ENCODE data around the gene CTSO. TPM values are rescaled to one million over a fixed set of nuclear protein-coding genes. Genes with fewer than 3 reads are reported as not detected.

The CTSO gene, protein sequence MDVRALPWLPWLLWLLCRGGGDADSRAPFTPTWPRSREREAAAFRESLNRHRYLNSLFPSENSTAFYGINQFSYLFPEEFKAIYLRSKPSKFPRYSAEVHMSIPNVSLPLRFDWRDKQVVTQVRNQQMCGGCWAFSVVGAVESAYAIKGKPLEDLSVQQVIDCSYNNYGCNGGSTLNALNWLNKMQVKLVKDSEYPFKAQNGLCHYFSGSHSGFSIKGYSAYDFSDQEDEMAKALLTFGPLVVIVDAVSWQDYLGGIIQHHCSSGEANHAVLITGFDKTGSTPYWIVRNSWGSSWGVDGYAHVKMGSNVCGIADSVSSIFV
- 10 to 100 TPM; 16.0 to 23.5 (median 20.5) TPM for total RNA-seq

DNA sequence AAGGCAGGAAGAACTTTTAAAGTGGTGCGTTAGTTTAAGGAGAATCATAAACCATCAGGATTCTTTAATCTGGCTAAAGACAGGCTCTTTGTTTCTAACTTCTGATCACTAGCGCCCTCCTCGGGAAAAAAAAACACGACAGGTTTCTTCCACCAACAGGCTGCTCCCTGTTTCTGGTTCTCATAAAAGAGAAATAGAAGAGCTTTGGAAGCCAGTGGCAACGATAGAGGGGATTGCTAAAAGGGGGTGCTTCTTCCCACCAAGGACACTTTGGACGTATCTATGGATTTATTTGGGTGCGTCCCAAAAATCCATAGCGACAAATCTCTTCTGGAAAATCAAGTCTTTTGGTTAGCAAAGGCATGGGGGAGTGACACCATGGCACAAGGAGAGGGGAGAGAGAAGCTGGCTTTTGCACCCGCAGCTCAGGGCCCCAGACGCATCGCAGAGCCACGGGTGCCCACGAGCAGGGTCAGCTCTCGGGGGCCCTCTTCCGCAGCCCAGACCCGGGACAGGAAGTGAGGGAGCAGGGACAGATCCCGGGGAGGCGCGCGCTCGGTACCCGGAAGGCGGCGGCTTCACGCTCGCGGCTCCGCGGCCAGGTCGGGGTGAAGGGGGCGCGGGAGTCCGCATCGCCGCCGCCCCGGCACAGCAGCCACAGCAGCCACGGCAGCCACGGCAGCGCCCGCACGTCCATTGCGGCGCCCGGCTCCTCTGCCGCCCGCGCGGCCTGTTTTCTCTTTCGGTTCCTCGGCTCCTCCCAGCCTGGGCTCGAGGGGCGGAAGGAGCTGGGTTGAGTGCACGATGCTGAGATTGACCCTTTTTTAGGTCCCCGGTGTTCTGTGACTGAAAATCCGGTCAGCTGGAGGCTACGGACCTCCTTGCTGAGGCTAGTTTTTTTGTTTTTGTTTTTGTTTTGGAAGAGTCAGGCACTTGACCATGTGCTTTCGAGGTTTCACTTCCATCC is at the start of gene CTSO:
Gene CTSO, minus strand, starts transcription at position 716 of the 967 bp plus-strand sequence. Its CDS starts 19 bp downstream, at position 697.
- TF ChIP-seq, protein P1, sequence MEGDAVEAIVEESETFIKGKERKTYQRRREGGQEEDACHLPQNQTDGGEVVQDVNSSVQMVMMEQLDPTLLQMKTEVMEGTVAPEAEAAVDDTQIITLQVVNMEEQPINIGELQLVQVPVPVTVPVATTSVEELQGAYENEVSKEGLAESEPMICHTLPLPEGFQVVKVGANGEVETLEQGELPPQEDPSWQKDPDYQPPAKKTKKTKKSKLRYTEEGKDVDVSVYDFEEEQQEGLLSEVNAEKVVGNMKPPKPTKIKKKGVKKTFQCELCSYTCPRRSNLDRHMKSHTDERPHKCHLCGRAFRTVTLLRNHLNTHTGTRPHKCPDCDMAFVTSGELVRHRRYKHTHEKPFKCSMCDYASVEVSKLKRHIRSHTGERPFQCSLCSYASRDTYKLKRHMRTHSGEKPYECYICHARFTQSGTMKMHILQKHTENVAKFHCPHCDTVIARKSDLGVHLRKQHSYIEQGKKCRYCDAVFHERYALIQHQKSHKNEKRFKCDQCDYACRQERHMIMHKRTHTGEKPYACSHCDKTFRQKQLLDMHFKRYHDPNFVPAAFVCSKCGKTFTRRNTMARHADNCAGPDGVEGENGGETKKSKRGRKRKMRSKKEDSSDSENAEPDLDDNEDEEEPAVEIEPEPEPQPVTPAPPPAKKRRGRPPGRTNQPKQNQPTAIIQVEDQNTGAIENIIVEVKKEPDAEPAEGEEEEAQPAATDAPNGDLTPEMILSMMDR (IDR thresholded peaks at IDR 0.05; ENCODE audit: low read depth) = no peak

DNA sequence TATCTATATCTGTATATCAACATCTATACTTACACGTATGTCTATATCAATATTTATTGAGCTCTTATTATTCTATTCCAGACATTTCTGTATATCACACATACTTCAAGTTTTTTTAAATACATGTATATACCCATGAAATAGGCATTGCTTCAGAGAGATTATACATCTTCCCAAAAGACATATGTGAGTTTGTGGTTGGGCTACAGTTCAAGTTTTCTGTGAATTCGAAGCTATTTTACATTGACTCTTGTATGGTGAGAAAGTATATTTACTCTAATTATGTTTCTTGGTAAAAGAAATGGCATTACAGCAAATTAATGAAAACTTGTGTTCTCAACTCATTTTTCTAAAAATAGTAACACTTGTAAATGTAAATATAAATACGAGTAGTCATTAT is 46.8 kb upstream of the CTSO start:
- TF ChIP-seq, protein P1 (IDR thresholded peaks at IDR 0.05; ENCODE audit: low read depth) = no peak

DNA sequence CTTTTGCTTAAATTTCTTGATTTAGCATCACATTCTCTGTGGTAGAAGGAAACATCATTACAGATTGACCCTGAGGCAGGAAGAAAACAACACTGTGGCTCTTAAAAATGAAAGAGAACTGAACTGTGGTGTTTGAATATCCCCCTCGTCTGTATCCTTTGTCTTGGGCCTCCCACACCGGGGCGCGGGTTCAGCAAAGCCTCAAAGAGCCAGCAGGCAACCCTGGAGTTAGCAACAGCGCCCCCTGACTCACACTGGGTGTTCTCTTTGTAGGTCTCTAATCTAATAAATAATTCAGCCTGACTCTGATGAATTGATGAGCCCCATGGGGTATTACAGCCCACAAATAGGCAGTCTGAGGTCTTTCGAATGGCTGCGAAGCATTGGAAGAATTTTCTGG is 46.1 kb upstream of the CTSO start:
- TF ChIP-seq, protein P1 (IDR thresholded peaks at IDR 0.05; ENCODE audit: low read depth) = no peak

DNA sequence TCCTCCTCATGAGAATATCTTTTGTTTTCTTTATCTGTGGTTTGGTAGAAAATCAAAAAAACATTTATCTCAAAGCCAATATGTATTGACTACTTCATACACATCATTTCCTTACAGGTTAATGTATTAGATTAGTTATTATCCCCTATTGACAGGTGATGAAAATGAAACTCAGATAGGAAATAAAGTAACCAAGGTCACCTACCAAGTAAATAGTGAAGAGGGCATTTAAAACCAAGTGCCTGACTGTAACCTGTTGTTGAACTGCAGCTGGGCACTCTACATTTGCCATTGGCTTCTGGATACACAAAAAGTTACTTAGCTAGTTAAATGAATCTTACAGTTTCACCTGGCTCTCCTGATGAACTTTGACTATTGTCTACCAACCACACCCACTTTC is 41.4 kb upstream of the CTSO start:
- TF ChIP-seq, protein P1 (IDR thresholded peaks at IDR 0.05; ENCODE audit: low read depth) = no peak

DNA sequence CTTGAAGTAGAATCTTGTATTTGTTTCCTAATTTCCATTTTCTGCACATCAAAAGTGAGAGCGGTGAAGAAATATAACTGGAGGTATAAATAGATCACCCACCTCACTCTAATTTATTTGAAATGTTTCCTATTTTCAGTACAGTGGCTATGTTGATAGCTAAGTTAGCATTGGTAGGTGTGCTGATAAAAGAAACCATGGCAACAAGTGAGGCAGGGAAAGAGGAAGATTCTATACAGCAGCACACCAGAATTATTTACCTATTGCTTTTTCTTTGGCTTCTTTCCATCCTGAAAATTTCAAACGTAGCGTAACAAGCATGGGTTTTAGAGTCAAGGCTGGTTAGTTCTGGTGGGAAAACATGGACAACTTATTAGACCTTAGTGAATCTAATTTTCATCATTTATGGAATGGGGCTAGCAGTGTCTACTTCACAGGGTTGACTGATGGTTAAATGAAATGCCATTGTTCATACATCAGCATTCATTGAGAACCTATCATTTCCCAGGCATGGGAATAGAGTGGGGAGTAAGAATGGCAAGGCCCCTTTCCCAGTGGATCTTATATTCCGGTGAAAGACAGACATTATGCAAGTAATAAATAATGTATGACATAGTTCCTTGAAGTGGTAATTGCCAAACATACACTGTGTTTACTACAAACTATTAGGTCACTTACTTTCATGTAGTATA is 30.6 kb upstream of the CTSO start:
- TF ChIP-seq, protein P1 (IDR thresholded peaks at IDR 0.05; ENCODE audit: low read depth) = no peak

DNA sequence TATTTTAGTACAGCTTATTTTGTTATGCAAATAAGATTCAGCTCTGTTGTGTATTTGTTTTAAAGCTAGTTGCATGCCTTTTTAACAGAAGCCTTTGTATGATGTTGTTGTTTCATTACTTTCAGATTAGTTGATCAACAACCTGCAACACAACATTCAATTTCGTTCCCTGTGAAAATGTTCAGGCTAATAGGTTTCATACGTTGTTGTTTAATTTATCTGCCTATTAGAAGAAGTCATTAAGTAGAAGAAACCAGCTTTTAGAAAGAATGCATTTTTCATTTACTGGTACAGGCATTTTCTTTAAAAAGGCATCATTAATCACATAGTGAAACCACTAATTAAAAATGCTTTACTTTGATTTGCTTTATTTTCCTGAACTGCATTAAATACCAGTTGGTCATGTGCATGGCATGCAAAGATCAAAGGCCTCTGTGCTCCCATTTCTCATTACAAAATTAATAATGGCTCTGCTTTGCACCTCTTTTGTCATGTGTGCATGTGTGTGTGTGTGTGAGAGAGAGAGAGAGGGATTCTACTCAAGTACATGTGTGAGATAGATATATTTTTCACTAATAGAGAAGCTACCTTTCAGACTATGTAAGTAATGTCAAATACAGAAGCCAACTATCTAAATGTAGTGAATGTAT is 29.2 kb upstream of the CTSO start:
- TF ChIP-seq, protein P1 (IDR thresholded peaks at IDR 0.05; ENCODE audit: low read depth) = no peak
